Stomach (tissue), 9 donors: Measurements from ENCODE around the gene SPNS2. TPM values are rescaled to one million over a fixed set of nuclear protein-coding genes. Genes with fewer than 3 reads are reported as not detected.

Source experiments
- DNase-seq, 2 donors: peaks; one replicate each; pipeline versions ENCODE4 v3.0.0 to v3.0.0-alpha.2; 2013 to 2019
- H3K27ac ChIP-seq, 5 donors: fragments of 200-600 bp in 4 of 5; sonication (generic) in 4 of 5; one replicate each; pipeline ENCODE4 v1.5.1; 2013 to 2019; ENCODE audit warnings: mild to moderate bottlenecking in 1 of 5, moderate library complexity in 1 of 5
- H3K27me3 ChIP-seq, 3 donors: fragments of 200-600 bp; sonication (generic); one replicate each; pipeline ENCODE4 v1.5.1; 2017 to 2019; ENCODE audit warnings: mixed run types in 1 of 3
- H3K36me3 ChIP-seq, 4 donors: fragments of 200-600 bp; sonication (generic); 1 replicate in 3 of 4; 2 replicates in 1 of 4; pipeline ENCODE4 v1.5.1; 2016 to 2019
- H3K4me1 ChIP-seq, 4 donors: fragments of 200-600 bp; sonication (generic); one replicate each; pipeline ENCODE4 v1.5.1; 2016 to 2019
- H3K4me3 ChIP-seq, 4 donors: fragments of 200-600 bp; sonication (generic) in 3 of 4; one replicate each; pipeline ENCODE4 v1.5.1; 2016 to 2019; ENCODE audit warnings: mild to moderate bottlenecking in 1 of 4
- H3K9me3 ChIP-seq, 4 donors: fragments of 200-600 bp; sonication (generic); one replicate each; pipeline ENCODE4 v1.5.1; 2016 to 2019
- EP300 ChIP-seq: sonication (generic); formaldehyde crosslinking; IDR thresholded peaks from one replicate; pipeline ENCODE4 v1.6.1; 2017; ENCODE audit warnings: antibody characterized with exemption
- POLR2A ChIP-seq, 4 donors: fragments of 450-650 bp; IDR thresholded peaks; one replicate each; pipeline ENCODE4 v1.6.1; 2016; ENCODE audit warnings: antibody characterized with exemption in 4 of 4, control low read depth in 2 of 4, mild to moderate bottlenecking in 1 of 4, moderate library complexity in 1 of 4
- POLR2AphosphoS5 ChIP-seq, 3 donors: sonication (generic); formaldehyde crosslinking; IDR thresholded peaks; one replicate each; pipeline ENCODE4 v1.6.1; 2016; ENCODE audit warnings: antibody characterized with exemption in 3 of 3
- WGBS, 5 donors: extraction: QIAGEN DNeasy Blood & Tissue Kit in 3 of 5; methylation state at CpG; one replicate each; pipeline versions ENCODE4 v1.1.5 to v1.1.7; 2013 to 2018; 5-methylcytosine and 5-hydroxymethylcytosine counted together
- intact Hi-C: fragments of 100-400 bp; cut with DNase I; formaldehyde crosslinking; loops from one replicate; pipeline ENCODE4 v1.15.1; 2023; ENCODE audit warnings: low total_unique reads
- polyA plus RNA-seq, 3 donors: library from polyadenylated mRNA; stranded (reverse); fragments of 200-250 nt; gene quantifications; one replicate each; pipeline ENCODE4 v1.2.3, GENCODE V29; 2013
- total RNA-seq, 5 donors: library from RNA; depleted of rRNA; stranded (reverse); fragments of >200 nt; gene quantifications; one replicate each; pipeline versions ENCODE4 v1.1.0 to v1.2.3, GENCODE V29; 2014 to 2016
- TF ChIP-seq, protein P1 (sequence below), 7 experiments: fragments of 450-650 bp in 4 of 7; fragments of 200-600 bp in 3 of 7; sonication (generic) in 3 of 7; IDR thresholded peaks; one replicate each; pipeline ENCODE4 v1.5.1; 2016 to 2019; ENCODE audit warnings: antibody characterized with exemption in 7 of 7, control low read depth in 2 of 7, mild to moderate bottlenecking in 1 of 7
- donor health status: healthy with polysubstance abuse.
- donor health status: Bipolar disorder and iron deficiency.
- donor health status: healthy.

Gene SPNS2
- total and polyA plus RNA-seq, 8 donors, result 4.1 to 67.7 (median 24.3) TPM

DNA sequence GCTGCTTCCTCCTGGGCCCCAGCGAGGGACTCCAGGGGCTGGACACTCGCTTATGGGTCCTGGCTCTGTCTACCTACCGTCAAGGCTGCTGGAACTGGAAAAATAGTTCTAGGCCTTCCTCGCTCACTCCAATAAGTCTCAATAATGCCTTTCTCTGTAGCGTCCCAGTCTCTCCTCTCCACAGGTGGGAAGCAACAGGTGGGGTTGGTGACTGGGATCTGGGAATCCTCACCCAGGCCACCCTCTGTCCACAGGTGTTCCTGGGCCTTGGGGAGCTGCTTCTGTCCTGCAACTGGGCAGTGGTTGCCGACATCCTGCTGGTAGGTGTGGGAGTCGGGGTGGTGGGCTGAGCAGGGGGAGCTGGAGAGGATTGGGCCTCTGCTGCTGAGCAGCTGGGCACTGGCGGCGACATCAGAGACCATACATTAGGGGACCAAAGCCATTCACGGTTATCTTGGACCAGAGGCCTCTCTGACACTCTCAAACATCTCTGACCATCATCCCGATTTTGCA, 20.3 kb upstream of the SPNS2 start:
- Histone ChIP-seq H3K9me3 (no peaks in the 10 kb centered on the region), H3K36me3 (no peaks in the 10 kb centered on the region), H3K4me3 (no peak overlapping the region), H3K4me1 (peaks cover 48 to 86% (median 70%) of the 10 kb centered on the region in 4 donors), H3K27ac (peak overlapping the region in 2 of 5 donors; percentile 40 to 91), H3K27me3 (no peaks in the 10 kb centered on the region)
- WGBS, 5 donors, result 88 to 93% (median 93%) methylated on average over 4 to 11 of the region's 11 CpGs
- TF ChIP-seq POLR2A (IDR thresholded peaks at IDR 0.05) (no peak), EP300 (no peak), POLR2AphosphoS5 (IDR thresholded peaks at IDR 0.05) (no peak)
- TF ChIP-seq, protein P1, sequence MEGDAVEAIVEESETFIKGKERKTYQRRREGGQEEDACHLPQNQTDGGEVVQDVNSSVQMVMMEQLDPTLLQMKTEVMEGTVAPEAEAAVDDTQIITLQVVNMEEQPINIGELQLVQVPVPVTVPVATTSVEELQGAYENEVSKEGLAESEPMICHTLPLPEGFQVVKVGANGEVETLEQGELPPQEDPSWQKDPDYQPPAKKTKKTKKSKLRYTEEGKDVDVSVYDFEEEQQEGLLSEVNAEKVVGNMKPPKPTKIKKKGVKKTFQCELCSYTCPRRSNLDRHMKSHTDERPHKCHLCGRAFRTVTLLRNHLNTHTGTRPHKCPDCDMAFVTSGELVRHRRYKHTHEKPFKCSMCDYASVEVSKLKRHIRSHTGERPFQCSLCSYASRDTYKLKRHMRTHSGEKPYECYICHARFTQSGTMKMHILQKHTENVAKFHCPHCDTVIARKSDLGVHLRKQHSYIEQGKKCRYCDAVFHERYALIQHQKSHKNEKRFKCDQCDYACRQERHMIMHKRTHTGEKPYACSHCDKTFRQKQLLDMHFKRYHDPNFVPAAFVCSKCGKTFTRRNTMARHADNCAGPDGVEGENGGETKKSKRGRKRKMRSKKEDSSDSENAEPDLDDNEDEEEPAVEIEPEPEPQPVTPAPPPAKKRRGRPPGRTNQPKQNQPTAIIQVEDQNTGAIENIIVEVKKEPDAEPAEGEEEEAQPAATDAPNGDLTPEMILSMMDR (IDR thresholded peaks at IDR 0.05), result no peak
- intact Hi-C loops, result no loop called here
- DNase-seq, result no peak

DNA sequence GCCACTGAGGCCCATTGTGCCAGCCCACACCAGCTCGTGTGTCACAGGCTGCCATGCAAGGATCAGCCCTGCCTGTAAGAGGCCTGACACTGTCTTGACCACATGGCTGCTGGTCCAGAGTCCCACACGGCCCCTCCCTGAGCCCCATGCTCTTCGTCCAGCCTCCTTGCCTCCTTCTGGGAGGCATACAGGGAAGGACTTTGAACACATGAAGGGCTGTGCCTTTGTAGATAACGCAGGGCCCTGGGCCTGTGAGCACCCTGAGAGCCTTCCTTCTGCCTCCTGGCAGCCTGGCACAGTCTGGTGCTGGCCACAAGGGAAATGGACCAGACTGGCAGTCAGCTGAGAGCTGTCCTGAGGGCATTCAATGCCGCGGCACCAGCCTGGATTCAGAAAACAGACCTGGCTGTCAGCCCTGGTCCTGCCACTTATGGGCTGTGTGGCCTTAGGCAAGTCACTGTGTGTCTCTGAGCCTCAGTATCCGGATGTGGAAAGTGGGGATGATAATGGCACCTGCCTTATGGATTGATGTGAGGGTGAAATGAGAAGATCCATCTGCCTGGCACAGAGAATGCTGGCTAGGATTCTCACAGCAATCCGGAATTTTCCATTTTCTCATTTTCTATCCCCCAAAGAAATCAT, 19.2 kb upstream of the SPNS2 start:
- H3K4me3 ChIP-seq, result no peak overlapping the region
- peaks cover 41 to 81% (median 66%) of the 10 kb centered on the region in 4 donors for H3K4me1 ChIP-seq
- TF ChIP-seq EP300, result no peak
- TF ChIP-seq POLR2AphosphoS5 (IDR thresholded peaks at IDR 0.05), result peak in 2 of 3 donors; percentile 47 to 61
- 50 to 74% (median 53%) methylated on average over 6 to 8 of the region's 8 CpGs for WGBS, 5 donors
- peak; percentile 55 to 71 for DNase-seq
- intact Hi-C loops, result no loop called here
- no peaks in the 10 kb centered on the region for H3K9me3 ChIP-seq
- no peaks in the 10 kb centered on the region for H3K36me3 ChIP-seq
- H3K27ac ChIP-seq, result peak overlapping the region; percentile 49 to 95 (median 91)
- no peaks in the 10 kb centered on the region for H3K27me3 ChIP-seq

DNA sequence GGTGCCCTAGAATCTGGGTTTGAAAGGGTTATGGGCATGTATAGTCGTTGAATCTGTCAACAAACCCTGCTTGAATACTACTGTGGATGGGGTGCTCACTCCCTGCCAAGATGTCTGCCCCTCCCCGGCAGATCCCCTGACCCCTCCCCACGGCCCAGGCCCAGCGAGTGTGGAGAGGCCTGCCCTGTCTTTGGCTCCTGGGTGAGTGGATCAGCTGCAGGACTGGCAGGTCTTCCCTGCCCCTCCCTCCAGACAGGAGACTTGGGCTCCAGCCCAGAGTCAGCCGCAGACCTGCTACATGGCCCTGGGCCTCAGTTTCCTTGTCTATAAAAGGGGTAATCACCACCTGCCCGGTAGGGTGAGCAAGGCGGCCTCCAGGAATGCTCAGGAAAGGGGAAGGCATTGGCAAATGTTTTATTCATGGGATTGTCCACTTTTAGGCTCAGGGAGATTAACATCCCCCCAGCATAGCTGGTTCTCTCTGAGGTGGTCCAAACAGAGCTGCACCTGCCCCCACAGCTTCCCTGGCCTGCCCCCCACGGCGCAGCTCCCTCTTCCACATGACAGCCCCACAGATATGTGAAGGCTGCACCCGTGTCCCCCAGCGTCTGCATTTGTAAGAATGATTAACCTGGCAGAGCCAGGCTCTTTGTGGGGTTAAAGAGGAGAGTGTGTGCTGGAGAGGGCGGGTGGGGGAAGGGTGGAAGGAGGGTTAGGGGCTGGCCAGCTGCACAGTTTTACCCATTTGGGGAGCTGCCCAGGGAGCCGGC, 18.5 kb upstream of the SPNS2 start:
- H3K4me1 ChIP-seq, result peaks cover 41 to 76% (median 63%) of the 10 kb centered on the region in 4 donors
- DNase-seq, result peak in 1 of 2 donors; percentile 50
- H3K27ac ChIP-seq, result peak overlapping the region; percentile 49 to 95 (median 91)
- WGBS, 5 donors, result 31 to 66% (median 43%) methylated on average over 12 to 13 of the region's 13 CpGs
- no peaks in the 10 kb centered on the region for H3K9me3 ChIP-seq
- TF ChIP-seq POLR2AphosphoS5 (IDR thresholded peaks at IDR 0.05), result no peak
- no peak for TF ChIP-seq POLR2A (IDR thresholded peaks at IDR 0.05)
- TF ChIP-seq EP300, result no peak
- TF ChIP-seq, protein P1 (IDR thresholded peaks at IDR 0.05), result no peak
- H3K4me3 ChIP-seq, result peak overlapping the region in 1 of 4 donors; percentile 14
- no peaks in the 10 kb centered on the region for H3K36me3 ChIP-seq
- intact Hi-C loops, result no loop called here
- no peaks in the 10 kb centered on the region for H3K27me3 ChIP-seq

DNA sequence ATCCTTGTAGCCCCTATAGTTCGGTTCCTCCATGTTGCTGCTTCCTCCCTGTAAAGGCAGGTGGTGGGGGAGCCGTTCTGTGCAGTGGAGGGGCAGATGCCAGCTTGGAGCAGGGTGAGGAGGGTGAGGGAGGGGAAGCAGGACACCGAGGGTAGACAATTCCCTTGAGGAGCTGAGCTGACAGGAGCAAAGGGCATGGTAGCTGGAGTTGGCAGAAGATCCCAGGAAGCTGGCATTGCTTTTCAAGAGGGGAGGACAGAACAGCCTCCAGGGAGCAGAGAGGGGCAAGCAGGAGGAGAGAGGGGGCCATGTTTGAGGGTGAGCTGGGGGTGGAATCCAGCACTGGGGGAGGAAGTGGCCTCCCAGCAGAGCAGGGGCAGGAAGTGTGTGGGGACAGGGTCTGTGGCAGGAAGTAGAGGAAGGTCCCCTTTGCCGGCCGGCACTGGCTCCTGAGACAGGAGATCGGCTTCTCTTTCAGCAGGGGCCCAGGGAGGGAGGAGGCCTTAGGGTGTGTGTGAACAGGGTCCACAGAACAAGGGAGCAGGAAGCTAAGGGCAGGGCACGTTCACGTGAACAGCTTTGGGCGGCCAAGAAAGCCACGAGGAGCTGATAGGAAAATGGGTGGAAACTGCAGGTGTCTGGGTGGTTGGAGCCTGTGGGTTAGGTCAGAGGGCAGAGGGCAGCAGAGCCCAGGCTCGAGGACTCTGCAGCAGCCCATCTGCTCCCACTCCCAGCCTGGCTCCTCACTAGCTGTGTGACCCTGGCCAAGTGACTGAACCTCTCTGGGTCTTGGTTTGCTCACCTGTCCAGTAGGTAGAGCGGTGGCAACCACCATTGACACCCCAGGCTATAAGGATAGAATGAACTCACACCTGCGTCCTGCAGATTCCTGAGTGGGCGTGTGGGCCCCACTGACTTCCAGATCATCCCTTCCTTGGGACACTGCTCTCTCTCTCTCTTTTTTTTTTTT, 17.5 kb upstream of the SPNS2 start:
- no peaks in the 10 kb centered on the region for H3K36me3 ChIP-seq
- no peaks in the 10 kb centered on the region for H3K27me3 ChIP-seq
- no peaks in the 10 kb centered on the region for H3K9me3 ChIP-seq
- WGBS, 5 donors, result 20 to 49% (median 31%) methylated on average over 13 to 14 of the region's 14 CpGs
- intact Hi-C loops, result no loop called here
- peak overlapping the region in 1 of 4 donors; percentile 14 for H3K4me3 ChIP-seq
- peak overlapping the region; percentile 49 to 95 (median 91) for H3K27ac ChIP-seq
- H3K4me1 ChIP-seq, result peaks cover 35 to 67% (median 55%) of the 10 kb centered on the region in 4 donors
- peak; percentile 78 to 86 for DNase-seq
- TF ChIP-seq EP300, result no peak
- peak in 1 of 3 donors; percentile 69 for TF ChIP-seq POLR2AphosphoS5 (IDR thresholded peaks at IDR 0.05)
